GM11168 (cell line): ENCODE results near the gene LILRB5.
"Not testable (repeated sequence)": the region's sequence is repeated elsewhere in the genome, so short reads cannot be mapped to it uniquely, and the experiment has no call there.

ENCODE experiments used
- in situ Hi-C: fragments of 300-500 bp; cut with MboI; formaldehyde crosslinking; loops from one replicate; pipeline ENCODE4 v1.12.0; 2022; ENCODE audit warnings: low sequenced_read_pairs; ENCODE audit not compliant: unreplicated experiment

Gene LILRB5

DNA sequence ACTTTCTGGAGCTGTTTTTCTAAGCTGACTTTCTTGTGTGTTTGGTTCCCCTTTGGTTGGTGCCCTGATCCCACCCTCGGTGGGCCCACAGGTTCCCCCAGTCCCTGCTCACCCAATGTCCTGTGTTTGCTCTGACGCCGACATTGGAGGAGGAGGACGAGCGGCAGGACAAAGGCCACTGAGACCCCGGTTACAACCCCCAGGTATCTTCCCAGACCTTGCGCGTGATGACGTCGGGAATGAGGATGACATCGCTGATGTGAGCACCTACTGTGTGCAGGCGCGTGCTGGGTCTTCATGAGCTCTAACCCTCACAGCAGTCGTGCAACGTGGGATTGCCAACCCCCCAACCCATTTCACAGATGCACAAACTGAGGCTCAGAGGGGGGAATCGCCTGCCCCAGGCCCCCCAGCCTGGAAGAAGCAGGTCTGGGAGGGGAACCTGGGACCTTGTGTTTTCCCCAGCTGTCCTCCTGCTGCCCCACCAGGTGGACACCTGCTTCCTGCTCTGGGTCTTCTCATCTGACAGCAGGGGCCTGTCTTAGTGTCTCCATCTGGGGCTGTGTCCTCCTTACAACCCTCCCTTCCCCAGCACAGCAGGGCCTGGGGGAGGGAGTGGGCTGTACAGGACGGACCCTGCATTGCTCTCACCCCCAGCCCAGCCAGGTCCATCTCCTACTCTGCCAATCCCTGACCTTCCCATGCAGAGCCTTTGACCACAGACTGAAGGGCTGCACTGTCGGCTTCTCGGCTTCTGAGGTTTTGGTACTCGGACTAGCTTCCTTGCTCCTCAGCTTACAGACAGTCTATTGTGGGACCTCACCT lies 9.8 kb downstream of the LILRB5 start:
- in situ Hi-C loops: no loop called here

DNA sequence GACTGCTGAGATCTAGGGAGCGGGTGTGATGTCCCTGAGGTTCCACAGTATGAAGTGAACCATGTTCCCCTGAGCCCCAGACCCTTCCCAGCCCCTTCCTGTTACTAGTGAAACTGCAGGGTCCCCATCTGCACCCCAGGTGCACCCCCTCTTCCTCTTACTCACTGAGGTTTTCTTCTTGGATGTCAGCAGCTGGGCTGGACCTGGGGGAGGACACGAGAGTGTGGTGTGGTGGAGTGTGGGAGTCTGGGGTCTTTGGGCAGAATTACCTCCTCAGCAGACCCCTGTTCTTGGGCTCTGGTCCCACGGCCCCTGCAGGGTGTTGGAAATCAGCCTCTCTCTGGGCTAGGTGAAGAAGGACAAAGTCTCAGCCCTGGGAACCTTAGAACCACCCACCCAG lies 11.1 kb downstream of the LILRB5 start:
- in situ Hi-C loops: no loop called here

GRCh38 chr19:54243809-54244208 lies 13.3 kb downstream of the LILRB5 start:
- in situ Hi-C loops: not testable (repeated sequence)

GRCh38 chr19:54242646-54243045 lies 14.4 kb downstream of the LILRB5 start, which contains the start of gene LILRA6:
Gene LILRA6 (minus strand): TSS chr19:54242790.
- in situ Hi-C loops: not testable (repeated sequence)

GRCh38 chr19:54242234-54242633 lies 14.8 kb downstream of the LILRB5 start:
- in situ Hi-C loops: not testable (repeated sequence)

GRCh38 chr19:54240372-54241336 lies 16.4 kb downstream of the LILRB5 start:
- in situ Hi-C loops: not testable (repeated sequence)

GRCh38 chr19:54239491-54240371 lies 17.3 kb downstream of the LILRB5 start:
- in situ Hi-C loops: not testable (repeated sequence)

DNA sequence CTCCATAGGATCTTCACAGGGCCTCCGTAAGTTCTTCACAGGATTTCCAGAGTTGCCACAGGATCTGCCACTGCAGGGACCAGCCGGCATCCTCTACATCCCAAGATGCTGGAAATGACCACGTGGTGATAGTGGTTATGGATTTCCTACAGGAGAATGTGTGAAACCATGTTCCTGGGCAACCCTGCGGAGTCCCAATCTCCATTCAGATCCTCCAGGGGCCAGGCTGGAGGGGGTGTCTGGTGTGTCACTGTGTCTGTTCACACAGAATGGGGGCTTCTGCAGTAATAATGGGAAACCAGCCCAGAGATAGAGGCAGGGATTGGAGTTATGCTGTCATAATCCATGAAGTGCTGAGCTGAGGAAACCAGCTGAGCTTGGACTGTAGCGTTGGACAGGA lies 23.1 kb downstream of the LILRB5 start:
- in situ Hi-C loops: loop anchor here (5.0 kb wide), 1 partner anchor 57 kb away; no protein-coding TSS in a partner anchor

GRCh38 chr19:54231077-54231931 lies 25.8 kb downstream of the LILRB5 start:
- in situ Hi-C loops: loop anchor here (5.0 kb wide), 1 partner anchor 54 kb away; no protein-coding TSS in a partner anchor

DNA sequence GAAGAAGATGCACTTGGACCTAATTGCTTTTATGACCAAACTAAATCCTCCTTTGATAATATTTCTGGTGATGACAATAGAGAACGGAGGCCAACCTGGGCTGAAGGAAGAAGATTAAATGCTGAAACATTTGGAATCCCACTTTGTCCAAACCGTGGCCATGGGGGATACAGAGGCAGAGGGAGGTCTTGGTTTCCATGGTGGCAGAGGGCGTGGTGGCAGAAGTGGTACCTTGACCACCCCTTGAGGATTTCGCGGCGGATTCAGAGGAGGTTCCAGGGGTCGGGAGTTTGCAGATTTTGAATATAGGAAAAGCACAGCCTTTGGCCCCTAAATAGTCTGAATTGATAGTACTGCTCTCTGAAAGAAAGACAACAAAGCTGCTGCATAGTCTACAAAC lies 27.0 kb downstream of the LILRB5 start:
- in situ Hi-C loops: loop anchor here (5.0 kb wide), 1 partner anchor 53 kb away; no protein-coding TSS in a partner anchor

GRCh38 chr19:54229146-54229545 lies 27.9 kb downstream of the LILRB5 start:
- in situ Hi-C loops: no loop called here

GRCh38 chr19:54224619-54225018 lies 32.5 kb downstream of the LILRB5 start:
- in situ Hi-C loops: not testable (repeated sequence)

GRCh38 chr19:54223937-54224281 lies 33.2 kb downstream of the LILRB5 start:
- in situ Hi-C loops: not testable (repeated sequence)

GRCh38 chr19:54223277-54223936 lies 33.7 kb downstream of the LILRB5 start:
- in situ Hi-C loops: not testable (repeated sequence)

- in situ Hi-C loops: not testable (repeated sequence)
Measured at GRCh38 chr19:54222474-54223276, 34.4 kb downstream of the LILRB5 start, which contains the start of gene LILRB3. Gene LILRB3 (minus strand): TSS chr19:54223007. CDS start chr19:54222976, 31 bp downstream.

- in situ Hi-C loops: not testable (repeated sequence)
Measured at GRCh38 chr19:54221947-54222346, 35.1 kb downstream of the LILRB5 start.

- in situ Hi-C loops: not testable (repeated sequence)
Measured at GRCh38 chr19:54219702-54220101, 37.4 kb downstream of the LILRB5 start.
